ENCODE results near the gene ST6GAL1.
"Not testable (repeated sequence)": the region's sequence is repeated elsewhere in the genome, so short reads cannot be mapped to it uniquely, and the experiment has no call there.

ST6GAL1 gene

DNA sequence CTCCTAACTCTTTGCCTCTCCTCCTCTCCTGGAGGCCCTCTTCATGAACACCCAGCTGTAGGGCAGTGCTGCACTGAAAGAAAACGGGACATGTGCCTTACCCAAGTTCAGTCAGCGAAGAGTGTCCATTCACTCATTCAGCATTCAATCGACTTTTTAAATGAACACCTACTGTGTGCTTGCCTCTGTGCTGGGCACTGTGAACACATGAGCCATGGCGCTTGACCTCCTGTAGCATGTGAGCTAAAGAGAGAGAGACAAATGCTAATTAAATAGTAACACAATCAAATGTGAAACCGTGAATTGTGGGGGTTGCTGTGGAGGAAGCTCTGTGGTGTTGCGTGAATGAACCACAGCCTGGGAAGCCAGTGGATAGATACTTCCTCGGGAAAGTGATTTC, 43.4 kb downstream of the ST6GAL1 start:
- DNase-seq: no peak

DNA sequence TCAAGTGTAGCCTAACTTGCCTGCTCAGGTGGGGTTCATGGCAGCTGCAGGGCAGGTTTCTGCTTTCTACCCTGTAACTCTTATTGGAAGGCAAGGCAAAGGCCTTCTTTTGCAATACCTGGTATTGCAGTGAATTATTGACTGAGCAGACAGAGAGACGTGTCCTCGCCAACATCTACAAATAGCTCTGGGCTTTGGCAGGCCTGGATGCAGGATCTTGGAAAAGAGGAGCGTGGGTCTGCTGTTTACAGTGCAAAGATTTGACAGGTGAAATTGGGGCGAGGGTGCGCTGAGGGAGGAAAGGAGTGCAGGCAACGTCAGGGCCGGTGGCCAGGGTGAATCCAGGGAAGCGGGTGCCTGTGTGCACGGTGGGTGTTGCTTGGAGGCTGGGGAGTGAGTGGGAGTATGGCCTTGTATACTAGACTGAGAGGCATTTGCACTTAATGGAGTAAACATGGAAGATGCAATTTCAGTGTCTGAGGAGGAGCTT, 44.5 kb downstream of the ST6GAL1 start:
- no peak for DNase-seq

DNA sequence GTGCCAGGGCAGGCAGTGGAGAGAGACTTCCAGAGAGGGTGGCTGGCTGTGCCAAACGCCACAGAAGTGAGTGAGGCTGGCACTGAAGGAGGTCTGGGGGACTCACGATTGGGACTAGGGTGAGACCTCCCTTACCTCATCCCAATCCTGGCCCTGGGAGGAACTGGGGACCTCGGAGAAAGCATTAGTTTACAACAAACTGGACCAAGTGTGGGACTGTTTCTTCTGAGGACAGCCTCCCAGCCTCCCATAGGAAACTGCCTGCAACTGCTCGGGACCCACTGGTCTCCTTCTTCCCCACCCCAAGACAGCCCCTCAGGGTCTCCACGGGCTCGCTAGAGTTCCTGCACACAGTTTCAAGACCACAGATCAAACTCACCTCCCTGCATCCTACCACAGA, 45.4 kb downstream of the ST6GAL1 start:
- no peak for DNase-seq

GRCh38 chr3:186976837-186977750, 46.8 kb downstream of the ST6GAL1 start:
- no peak for DNase-seq

DNA sequence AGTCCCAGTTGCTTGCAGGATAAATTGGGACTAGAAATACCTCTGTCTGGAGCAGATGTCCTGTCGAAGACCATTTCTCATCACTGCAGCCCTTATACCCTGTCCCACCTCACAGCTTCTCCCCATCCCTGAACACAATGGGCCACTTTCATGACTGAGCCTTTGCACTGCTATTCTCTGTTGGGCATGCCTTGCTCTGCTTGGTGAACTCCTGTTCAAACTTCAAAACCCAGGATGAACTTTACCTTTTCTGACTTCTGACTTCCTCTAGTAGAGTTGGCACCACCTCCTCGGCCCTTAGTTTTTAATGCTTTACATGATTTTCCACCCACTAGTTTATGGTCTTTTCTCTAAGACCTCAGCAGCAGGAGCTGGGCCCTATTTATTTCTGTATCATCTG, 48.4 kb downstream of the ST6GAL1 start:
- DNase-seq: no peak

GRCh38 chr3:186979852-186980251, 49.5 kb downstream of the ST6GAL1 start:
- no peak for DNase-seq

- DNase-seq: no peak
These were observed 50.7 kb downstream of the ST6GAL1 start for GRCh38 chr3:186980989-186981388.

- no peak for DNase-seq
These were observed 53.3 kb downstream of the ST6GAL1 start for GRCh38 chr3:186983659-186984058.

DNA sequence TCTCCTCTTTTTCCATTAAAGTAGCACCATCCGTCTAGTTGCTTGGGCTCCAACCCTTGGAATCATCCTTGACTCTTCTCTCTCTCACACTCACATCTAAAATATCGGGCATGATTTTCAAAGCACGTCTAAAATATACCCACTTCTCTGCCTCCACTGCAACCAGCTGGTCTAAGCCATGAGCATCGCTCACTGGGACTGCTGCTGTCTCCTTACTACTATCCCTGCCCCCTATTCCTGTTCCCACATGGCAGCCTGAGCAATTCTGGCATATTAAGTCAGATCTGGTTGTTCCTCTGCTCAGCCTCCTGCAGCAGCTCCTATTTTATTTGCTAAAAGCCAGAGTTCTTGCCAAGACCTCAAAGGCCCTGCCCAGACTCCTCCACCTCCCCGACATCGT, 53.7 kb downstream of the ST6GAL1 start:
- DNase-seq: no peak

- no peak for DNase-seq
These were observed 55.5 kb downstream of the ST6GAL1 start for GRCh38 chr3:186985661-186986364.

DNA sequence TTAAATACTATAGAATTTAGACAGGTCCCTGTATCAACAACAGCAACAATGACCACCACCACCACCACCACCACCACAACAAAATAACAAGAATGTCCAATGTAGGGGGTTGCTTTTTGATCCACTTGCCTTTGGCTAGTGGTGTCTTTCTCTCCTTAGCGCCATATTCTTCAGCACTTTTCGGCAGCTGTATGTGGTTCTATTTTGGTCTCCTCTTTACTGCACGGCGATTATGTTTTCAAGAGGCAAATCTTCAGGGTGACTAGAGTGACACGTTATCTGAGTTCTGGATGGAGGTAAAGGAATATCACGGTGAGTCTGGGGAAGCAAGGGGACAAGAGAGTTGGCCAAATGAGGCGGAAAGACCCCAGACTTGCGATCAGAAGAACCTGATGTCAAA, 56.1 kb downstream of the ST6GAL1 start:
- no peak for DNase-seq

- DNase-seq: no peak
These were observed 56.5 kb downstream of the ST6GAL1 start for GRCh38 chr3:186986816-186987215.

DNA sequence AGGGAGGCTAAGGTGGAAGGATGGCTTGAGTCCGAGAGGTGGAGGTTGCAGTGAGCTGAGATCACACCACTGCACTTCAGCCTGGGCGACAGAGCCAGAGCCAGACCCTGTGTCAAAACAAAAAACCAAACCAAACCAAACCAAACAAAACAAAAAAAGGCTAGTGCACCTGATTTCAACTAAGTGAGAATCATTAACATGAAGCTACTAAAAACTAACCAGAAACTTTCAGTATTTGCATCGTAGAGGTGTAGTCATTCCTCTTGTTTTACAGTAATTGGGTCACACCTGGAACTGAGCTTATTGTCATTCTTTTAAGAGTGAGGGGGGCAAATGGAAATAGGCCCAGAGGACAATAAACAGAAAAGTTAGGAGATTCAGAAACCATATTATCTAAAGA, 58.5 kb downstream of the ST6GAL1 start:
- DNase-seq: no peak

- DNase-seq: no peak
These were observed 59.1 kb downstream of the ST6GAL1 start for GRCh38 chr3:186989429-186989828.

DNA sequence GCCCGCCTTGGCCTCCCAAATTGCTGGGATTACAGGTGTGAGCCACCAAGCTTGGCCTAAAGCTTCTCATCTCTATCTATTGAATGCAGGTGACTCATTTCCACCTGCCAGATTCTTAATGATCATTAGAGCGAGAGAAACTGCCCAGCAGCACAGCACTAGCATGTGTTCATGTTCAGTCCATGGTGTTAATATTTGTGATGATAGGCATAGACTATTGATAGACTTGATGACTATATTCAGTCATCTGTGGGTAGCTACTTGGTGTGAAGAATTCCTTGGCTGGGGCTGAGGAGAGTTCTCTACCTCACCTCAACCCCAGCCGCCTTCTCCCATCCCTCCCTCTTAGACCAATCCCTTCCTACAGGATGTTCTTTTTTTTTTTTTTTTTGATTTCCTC, 60.0 kb downstream of the ST6GAL1 start:
- no peak for DNase-seq

DNA sequence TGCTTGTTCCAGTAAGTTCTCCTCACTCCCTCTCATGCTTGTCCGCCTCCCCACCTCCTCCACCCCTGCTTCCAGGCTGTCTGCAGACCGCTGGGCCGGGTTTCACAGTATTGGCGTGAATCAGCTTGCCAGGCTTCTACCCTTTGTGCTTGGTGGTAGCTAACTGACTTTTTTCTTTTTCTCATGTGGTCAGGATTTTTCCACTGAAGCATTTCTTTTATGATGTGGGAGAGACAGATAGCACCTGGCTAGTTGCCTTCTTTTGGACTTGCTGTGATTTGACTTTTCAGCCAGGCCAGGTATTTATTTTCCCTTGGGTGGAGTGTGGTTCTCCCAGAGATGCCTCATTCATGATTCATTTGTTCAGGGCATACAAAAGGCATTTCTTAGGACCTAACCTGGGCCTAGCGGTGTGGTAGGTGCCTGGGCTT, 60.6 kb downstream of the ST6GAL1 start:
- DNase-seq: no peak

DNA sequence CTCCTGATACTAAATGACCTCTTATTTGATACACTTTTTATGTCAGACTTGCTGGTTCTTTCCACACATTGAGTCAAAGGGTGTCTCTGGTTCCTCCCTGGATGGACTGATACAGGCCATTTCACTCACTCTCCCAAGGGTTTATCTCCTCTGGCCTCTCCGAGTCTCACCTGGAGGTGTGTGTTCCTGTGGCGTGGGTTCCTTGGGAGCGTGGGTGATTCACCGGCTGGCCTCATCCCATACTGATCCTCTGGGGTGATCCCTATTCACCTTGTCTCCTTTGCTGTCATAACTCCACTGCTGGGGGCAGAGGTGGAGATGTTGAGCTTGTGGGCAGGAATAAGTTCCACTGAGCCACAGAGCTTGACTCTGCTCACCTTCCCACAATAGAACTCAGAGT, 61.1 kb downstream of the ST6GAL1 start:
- DNase-seq: no peak

DNA sequence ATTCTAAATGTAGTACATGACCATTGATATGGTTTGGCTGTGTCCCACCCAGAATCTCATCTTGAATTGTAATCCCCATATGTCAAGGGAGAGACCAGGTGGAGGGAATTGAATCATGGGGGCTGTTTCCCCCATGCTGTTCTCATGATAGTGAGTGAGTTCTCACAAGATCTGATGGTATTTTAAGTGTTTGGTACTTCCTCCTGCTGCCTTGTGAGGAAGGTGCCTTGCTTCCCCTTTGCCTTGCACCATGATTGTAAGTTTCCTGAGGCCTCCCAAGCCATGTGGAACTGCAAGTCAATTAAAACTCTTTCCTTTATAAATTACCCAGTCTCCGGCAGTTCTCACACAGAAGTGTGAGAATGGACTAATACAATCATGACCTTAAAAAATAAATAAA, 61.8 kb downstream of the ST6GAL1 start:
- not testable (repeated sequence) for DNase-seq

DNA sequence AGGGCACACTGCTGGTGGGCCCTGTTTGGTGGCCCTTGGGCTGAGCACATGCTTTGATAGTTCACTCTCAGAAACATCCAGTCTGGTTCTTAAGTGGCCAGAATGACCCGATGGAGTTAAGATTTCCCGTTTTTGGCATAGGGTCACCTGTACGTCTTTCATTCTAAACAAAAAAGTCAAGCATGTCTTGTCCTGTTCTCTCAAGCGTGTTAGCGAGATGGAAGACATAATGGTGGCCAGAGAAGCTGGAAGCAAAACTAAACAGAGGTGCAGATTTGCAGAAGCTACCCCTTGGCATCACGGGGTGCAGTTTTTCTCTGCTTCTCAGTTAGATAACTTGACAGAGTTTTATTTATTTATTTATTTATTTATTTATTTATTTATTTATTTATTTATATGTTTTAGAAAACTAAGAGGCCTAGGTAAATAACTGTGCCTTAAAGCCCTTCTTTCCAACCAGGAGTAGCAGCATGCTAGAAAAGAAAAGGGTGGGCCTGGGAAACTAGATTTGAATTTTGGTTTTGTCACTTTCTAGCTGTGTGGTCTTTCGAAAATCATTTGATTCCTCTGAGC, 63.0 kb downstream of the ST6GAL1 start:
- DNase-seq: no peak

DNA sequence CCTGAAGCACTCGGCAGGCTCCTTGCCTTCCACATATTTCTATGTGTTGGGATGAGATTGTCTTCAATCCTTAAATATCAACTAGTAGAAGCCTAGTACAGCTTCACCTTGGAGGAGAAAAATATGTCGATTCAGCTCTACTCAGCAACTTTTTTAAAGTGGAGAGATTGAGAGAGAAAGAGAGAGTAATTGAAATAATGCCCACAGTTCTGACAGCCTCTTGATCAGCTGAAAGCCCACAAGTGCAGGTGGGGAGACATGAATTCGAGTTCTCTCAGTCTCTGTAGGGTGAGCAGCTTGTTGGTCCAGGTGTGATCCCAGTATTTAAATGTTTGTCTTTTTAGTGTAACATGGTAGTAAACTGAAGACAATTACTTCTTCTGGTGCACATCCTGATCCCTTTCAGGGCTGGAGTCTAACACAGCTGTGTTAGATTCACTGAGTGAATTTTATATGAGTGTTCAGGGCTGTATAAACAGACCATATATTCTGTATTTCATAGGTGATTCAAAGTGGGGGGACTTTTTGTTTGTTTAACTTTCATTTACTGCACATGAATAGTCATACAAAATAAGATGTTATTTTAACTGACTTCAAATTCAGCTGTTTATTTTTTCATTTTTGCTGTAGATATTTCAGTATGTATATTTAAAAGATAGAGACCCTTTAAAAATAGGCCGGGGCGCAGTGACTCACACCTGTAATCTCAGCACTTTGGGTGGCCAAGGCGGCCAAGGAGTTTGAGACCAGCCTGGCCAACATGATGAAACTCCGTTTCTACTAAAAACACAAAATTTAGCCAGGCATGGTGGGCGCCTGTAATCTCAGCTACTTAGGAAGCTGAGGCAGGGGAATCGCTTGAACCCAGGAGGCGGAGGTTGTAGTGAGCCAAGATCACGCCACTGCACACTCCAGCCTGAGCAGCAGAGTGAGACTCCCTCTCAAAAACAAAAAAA, 64.0 kb downstream of the ST6GAL1 start:
- no peak for DNase-seq

- no peak for DNase-seq
These were observed 66.0 kb downstream of the ST6GAL1 start for GRCh38 chr3:186996356-186996755.

DNA sequence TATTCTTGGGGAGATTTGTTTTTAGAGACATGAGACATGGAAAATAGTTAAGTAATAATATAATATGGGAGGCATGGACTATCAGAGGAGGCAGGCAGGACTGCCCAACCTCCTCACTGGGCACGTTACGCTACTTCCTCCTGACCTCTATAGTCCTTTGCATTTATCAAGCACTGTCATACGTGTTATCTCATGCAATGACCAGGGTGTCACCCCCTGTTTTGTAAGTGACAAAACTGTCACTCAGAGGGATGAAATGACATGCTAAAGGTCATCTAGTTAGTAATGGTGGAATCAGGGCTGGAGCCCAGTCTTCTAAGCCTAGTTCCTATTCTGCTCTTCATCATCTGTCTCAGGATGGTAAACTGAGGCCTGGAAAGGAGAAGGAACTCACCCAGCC, 66.7 kb downstream of the ST6GAL1 start:
- no peak for DNase-seq
